T1000 (cell line): ENCODE results near the gene PRR29.

Experiments used
- DNase-seq: peaks from one replicate; lab custom pipeline; 2025; ENCODE audit warnings: mixed read lengths; lab: John Stamatoyannopoulos, UW

Gene PRR29

GRCh38 chr17:63998050-63998720 lies at the start of gene PRR29:
PRR29 (plus strand) TSS chr17:63998351; CDS start chr17:63998365, 14 bp downstream.
- peak; percentile 48 for DNase-seq

DNA sequence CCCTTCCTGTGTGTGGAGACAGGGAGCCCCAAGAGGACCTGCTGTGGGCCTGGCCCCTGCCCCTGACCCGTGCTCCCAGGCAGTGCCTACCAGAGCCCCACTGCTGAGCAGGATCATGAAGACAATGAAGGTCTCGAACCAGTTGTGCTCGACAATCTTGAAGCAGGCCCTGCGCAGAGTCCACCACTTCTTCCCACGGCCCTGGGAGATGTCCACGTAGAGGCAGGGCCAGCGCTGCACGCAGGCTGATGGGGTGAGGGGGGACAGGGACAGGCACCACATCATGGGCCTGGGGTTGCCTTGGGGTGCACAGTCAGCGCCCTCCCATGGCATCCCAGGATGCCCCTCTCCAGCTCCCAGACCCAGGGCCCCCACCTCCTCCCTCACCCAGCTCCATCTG lies 49.6 kb upstream of the PRR29 start:
- DNase-seq: no peak

GRCh38 chr17:63949576-63950250 lies 48.4 kb upstream of the PRR29 start:
- no peak for DNase-seq

GRCh38 chr17:63950940-63951907 lies 46.9 kb upstream of the PRR29 start:
- DNase-seq: no peak

DNA sequence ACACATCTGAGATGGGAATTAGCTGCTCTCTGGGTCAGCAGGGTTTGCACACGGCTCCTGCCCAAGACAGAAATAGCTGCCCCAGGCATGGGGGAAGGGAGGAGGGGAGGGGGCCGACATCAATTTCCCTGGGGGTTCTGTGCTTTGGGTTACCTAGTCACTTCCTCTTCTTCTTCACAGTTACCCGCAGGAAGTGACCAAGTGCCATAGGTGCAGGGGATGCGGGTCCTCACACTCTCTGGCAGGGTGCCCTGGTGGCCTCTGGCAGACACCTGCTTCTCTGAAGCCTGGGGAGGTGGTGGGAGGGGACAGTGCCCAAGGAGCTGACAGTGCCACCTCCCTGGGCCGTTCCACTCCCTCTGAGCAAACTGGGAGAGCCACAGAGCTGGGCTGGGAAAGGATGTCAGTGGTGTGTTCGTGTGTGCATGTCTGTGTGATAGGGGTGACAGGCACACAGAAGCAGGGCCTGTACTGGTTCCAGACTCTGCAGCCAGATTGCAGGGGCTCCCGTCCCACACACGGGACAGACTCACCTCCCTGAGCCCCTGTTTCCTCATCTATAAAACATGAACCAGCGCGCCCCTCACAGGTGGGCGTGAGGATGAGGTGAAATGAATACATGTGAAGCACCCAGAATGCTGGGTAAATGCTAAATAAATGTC lies 43.6 kb upstream of the PRR29 start:
- DNase-seq: no peak

DNA sequence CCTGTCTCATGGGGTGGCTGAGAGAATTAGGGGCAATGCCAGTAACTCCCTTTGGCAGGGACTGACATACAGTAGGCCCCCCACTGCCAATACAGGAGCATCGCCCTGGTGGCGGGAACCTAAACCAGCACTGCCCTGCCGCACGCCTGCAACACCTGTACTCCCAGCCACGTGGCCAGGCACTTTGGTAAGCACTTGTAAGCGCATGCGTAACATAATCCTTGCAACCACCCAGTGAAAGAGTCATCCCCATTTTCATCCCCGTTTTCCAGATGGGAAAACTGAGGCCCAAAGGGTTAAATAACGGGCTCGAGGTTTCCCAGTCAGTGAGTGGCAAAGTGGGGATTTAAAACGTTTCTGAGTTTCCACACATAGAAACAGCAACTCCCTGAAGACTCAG lies 42.9 kb upstream of the PRR29 start:
- no peak for DNase-seq

DNA sequence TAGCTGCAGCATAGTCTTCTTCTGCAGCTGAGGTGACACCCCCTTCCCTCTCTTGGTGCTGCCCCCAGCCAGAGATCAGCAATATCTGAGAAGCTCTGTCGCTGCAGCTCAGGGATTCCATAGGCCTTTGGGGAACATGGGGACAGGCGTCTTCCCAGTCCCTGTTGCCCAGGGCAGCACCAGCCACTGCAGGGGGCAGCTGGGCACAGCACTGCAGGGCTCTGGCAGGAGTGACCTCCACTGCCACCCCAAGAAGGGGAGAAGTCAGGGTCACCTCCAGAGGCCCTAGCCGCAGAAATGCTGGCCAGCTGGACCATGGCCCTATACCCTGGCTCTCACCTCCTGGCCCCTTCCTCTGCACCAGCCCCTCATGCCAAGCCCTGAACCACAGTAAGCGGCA lies 42.4 kb upstream of the PRR29 start:
- no peak for DNase-seq

GRCh38 chr17:63956296-63956920 lies 41.7 kb upstream of the PRR29 start:
- DNase-seq: no peak

DNA sequence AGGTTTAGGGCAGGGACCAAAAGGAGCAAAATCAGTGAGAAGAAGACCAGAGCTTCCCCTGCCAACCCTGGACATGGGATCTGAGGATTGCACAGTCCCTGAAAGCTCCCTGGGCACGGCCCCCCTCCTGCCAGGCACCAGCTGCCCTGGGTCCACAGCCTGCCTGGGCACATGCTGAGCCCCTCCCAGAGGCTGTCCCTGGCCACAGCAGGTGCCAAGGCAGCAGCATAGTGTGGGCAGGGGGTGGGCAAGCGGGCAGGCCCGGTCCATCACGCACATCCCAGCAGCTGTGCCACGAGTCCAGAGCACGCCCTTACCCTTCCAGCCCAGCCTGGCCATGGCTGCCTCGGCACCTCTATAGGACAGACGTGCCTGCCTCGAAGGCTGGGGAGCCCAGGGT lies 38.1 kb upstream of the PRR29 start:
- DNase-seq: no peak

GRCh38 chr17:63960430-63960829 lies 37.7 kb upstream of the PRR29 start:
- no peak for DNase-seq

DNA sequence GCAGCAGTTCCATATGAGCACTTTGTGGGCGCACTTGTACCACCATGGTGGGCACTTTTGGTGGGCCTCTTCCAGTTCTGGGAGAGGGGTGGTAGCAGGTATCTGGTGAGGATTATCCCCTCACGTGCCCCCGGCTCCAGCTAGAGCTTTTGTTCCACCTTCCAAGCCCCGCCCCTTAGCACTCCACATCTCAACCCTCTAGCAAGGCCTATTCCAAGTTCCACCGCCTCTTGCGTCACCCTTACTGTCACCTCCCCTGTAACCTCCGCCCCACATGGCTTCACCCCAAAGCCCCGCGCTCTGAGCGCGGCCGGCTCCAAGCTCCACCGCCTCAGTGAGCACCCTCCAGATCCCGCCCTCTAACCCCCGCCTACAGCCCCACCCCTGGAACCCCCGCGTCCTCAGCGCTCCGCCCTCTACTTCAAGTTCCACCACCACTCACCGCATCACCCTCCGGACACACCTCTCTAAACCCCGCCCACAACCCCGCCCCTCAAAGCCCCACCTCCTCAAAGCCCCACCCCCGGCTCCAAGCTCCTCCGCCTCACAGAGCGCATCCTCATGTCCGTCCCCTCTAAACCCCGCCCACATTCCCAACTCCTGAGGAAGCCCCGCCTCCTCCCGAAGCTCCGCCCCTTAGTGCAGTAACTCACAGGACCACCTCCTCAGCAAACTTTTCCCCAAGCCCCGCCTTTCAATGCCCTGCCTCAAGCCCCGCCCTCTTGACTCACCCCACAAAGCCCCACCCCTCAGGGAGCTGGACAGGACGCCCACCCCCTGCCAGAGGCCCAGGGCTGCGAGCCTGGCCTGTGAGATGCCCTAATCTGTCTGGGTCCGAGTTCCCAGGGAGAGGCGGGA lies 36.6 kb upstream of the PRR29 start:
- peak; percentile 55 for DNase-seq

DNA sequence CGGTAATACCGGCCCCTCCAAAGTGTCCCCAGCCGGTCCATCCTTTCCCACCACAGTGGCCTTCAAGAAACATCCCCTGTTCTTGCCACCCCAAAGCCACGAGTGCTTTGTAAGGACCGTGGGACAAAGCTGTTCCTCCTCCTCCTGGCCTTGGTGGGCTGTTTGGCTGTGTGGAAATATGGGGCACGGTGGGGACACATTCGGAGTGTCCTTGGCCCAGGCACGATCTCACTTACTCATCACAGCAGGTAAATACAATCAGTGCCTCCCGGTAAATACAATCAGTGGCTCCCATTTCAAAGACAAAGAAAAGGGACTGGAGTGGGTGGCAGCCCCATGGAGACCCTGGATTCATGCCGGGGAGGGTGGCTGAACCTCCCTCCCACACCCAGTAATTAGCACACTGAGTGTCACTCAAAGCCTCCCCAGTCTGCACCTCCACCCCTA lies 35.8 kb upstream of the PRR29 start:
- no peak for DNase-seq

DNA sequence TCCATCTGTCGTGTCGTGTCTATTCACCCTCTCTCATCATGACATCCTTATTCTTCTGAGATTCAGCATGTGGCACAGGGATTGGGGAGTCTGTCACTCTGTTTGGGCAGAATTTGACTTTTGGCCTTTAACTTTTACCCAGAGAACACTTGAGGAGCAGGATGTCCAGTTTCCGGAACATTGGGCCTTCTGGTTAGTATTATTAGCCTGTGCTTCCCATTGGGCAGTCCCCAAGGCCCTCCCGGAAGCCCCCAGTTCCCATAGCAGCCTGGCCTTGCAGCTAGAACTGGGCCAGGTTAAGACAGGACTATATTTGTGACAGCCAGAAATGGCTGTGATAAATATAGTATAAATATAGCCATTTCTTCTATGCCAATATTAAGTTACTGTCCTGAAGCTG lies 35.0 kb upstream of the PRR29 start:
- no peak for DNase-seq

GRCh38 chr17:63966646-63967264 lies 31.4 kb upstream of the PRR29 start:
- DNase-seq: no peak

GRCh38 chr17:63967953-63968352 lies 30.2 kb upstream of the PRR29 start:
- DNase-seq: no peak

DNA sequence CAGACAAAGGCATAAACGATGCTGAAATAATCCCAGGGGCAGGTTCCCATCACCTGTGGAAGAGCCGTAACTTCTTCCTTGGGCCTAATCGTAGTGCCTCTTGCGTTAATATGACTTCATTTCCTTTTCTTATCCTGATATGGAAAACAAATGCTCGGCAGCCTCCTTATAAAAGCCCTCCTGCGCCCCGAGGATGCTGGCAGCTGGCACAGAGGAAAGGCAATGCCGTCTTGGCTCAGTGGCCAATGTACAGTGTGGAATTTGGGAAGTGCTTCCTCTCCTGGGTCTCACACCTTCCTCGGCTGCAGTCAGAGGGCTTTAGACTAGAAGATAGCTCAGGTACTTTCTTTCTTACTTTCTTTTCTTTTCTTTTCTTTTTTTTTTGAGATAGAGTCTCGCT lies 28.9 kb upstream of the PRR29 start:
- DNase-seq: no peak

GRCh38 chr17:63972796-63973195 lies 25.4 kb upstream of the PRR29 start, which contains the start of gene SCN4A:
SCN4A (minus strand) TSS chr17:63972918; CDS start chr17:63972841, 77 bp downstream.
- no peak for DNase-seq

GRCh38 chr17:63973247-63973646 lies 24.9 kb upstream of the PRR29 start:
- no peak for DNase-seq

GRCh38 chr17:63973930-63974593 lies 24.1 kb upstream of the PRR29 start:
- DNase-seq: no peak
